Sigmoid colon (tissue), 4 donors: ENCODE measurements around the gene AKAP9.
"Not testable (repeated sequence)": the region's sequence is repeated elsewhere in the genome, so short reads cannot be mapped to it uniquely, and the experiment has no call there.

Source experiments
- POLR2A ChIP-seq, 2 donors: fragments of 450-650 bp; IDR thresholded peaks; one replicate each; pipeline ENCODE4 v1.6.1; 2016; ENCODE audit warnings: antibody characterized with exemption in 2 of 2, mild to moderate bottlenecking in 2 of 2, moderate library complexity in 2 of 2
- POLR2AphosphoS5 ChIP-seq, 4 donors: sonication (generic); formaldehyde crosslinking; IDR thresholded peaks; one replicate each; pipeline ENCODE4 v1.6.1; 2017; ENCODE audit warnings: antibody characterized with exemption in 4 of 4
- TF ChIP-seq, protein P1 (sequence below), 4 experiments: fragments of 450-650 bp in 3 of 4; fragments of 200-600 bp in 1 of 4; IDR thresholded peaks; one replicate each; pipeline ENCODE4 v1.5.1; 2016 to 2019; ENCODE audit warnings: antibody characterized with exemption in 4 of 4, mild to moderate bottlenecking in 3 of 4, moderate library complexity in 2 of 4

GRCh38 chr7:92027128-92027527 lies 86.5 kb downstream of the AKAP9 start:
- TF ChIP-seq, protein P1, sequence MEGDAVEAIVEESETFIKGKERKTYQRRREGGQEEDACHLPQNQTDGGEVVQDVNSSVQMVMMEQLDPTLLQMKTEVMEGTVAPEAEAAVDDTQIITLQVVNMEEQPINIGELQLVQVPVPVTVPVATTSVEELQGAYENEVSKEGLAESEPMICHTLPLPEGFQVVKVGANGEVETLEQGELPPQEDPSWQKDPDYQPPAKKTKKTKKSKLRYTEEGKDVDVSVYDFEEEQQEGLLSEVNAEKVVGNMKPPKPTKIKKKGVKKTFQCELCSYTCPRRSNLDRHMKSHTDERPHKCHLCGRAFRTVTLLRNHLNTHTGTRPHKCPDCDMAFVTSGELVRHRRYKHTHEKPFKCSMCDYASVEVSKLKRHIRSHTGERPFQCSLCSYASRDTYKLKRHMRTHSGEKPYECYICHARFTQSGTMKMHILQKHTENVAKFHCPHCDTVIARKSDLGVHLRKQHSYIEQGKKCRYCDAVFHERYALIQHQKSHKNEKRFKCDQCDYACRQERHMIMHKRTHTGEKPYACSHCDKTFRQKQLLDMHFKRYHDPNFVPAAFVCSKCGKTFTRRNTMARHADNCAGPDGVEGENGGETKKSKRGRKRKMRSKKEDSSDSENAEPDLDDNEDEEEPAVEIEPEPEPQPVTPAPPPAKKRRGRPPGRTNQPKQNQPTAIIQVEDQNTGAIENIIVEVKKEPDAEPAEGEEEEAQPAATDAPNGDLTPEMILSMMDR (IDR thresholded peaks at IDR 0.05), result not testable (repeated sequence)
- TF ChIP-seq POLR2AphosphoS5, POLR2A (IDR thresholded peaks at IDR 0.05): not testable (repeated sequence)
